Measurements from ENCODE around the gene CDH4. TPM values are rescaled to one million over a fixed set of nuclear protein-coding genes. Genes with fewer than 3 reads are reported as not detected.

Gene CDH4
- total RNA-seq, 2 donors from 2014 or later: 0.05 to 2.2 TPM

DNA sequence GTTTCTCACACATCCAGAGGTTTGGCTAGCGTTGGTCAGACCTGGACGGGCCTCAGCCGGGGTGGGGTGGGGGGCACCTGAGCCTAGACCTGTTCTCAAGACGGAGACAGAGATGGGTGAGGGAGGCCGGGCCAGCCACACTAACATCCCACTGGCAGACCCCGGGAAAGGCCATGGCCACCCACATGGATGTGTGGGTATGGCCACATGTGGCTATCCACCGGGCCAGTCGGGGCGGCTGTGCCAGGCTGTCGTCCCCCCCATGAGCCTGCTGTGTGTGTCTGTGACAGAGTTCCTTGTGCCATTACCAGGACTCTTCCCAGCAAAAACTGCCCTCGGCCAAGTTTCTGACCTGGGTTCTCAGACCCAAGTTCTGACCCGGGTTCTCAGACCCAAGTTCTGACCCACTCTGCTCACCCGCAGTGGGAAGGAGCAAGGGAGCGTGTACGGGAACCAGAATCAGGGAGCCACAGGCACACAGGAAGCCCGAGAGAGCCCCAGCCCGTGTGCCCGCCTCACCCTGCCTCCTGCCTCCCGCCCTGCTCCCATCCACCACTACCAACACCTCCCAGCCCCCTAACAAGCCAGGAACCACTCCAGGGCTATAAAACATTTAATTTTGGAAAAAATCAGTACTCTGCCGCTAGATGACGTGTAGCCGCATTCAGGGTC is 558.1 kb downstream of the CDH4 start:
- Histone ChIP-seq H3K27ac (no peak overlapping the region), H3K9me3 (no peaks in the 10 kb centered on the region), H3K4me3 (no peak overlapping the region), H3K4me1 (replicated peaks) (no peaks in the 10 kb centered on the region), H3K27me3 (replicated peaks; ENCODE audit: insufficient read depth) (no peaks in the 10 kb centered on the region), H3K36me3 (no peaks in the 10 kb centered on the region)
- no peak for DNase-seq (ENCODE audit: low spot score)
- intact Hi-C loops (cut with DNase I): no loop called here
- 92% methylated on average over 22 of the region's 22 CpGs for WGBS
- TF ChIP-seq POLR2A (IDR thresholded peaks at IDR 0.05) (no peak), POLR2AphosphoS5 (IDR thresholded peaks at IDR 0.05) (no peak)
- TF ChIP-seq, protein P1, sequence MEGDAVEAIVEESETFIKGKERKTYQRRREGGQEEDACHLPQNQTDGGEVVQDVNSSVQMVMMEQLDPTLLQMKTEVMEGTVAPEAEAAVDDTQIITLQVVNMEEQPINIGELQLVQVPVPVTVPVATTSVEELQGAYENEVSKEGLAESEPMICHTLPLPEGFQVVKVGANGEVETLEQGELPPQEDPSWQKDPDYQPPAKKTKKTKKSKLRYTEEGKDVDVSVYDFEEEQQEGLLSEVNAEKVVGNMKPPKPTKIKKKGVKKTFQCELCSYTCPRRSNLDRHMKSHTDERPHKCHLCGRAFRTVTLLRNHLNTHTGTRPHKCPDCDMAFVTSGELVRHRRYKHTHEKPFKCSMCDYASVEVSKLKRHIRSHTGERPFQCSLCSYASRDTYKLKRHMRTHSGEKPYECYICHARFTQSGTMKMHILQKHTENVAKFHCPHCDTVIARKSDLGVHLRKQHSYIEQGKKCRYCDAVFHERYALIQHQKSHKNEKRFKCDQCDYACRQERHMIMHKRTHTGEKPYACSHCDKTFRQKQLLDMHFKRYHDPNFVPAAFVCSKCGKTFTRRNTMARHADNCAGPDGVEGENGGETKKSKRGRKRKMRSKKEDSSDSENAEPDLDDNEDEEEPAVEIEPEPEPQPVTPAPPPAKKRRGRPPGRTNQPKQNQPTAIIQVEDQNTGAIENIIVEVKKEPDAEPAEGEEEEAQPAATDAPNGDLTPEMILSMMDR (IDR thresholded peaks at IDR 0.05): no peak

DNA sequence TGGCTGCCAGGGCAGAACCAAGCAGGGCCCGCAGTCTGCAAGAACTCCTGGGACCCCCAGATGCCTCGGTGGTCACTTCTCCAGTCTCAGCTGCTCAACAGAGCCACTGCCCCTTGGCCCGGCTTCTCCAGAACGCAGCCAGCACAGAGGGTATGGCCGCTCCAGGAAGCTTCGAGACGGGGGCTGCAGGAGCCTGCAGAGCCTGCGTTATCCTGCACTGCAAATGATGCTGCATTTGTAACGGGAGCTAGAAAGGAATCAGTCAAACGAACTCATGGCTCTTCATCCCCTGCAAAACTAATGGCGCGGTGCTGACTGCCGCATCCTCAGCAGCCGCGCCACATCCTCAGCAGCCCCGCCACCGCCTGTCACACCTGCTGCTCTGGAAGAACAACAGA is 558.7 kb downstream of the CDH4 start:
- DNase-seq (ENCODE audit: low spot score): no peak
- no peaks in the 10 kb centered on the region for H3K9me3 ChIP-seq
- H3K27ac ChIP-seq: no peak overlapping the region
- intact Hi-C loops (cut with DNase I): no loop called here
- no peaks in the 10 kb centered on the region for H3K27me3 ChIP-seq (replicated peaks; ENCODE audit: insufficient read depth)
- H3K4me3 ChIP-seq: no peak overlapping the region
- 91% methylated on average over 17 of the region's 17 CpGs for WGBS
- H3K36me3 ChIP-seq: no peaks in the 10 kb centered on the region
- H3K4me1 ChIP-seq (replicated peaks): no peaks in the 10 kb centered on the region
- TF ChIP-seq, protein P1 (IDR thresholded peaks at IDR 0.05): no peak
- TF ChIP-seq POLR2AphosphoS5 (IDR thresholded peaks at IDR 0.05) (no peak), POLR2A (IDR thresholded peaks at IDR 0.05) (no peak)

DNA sequence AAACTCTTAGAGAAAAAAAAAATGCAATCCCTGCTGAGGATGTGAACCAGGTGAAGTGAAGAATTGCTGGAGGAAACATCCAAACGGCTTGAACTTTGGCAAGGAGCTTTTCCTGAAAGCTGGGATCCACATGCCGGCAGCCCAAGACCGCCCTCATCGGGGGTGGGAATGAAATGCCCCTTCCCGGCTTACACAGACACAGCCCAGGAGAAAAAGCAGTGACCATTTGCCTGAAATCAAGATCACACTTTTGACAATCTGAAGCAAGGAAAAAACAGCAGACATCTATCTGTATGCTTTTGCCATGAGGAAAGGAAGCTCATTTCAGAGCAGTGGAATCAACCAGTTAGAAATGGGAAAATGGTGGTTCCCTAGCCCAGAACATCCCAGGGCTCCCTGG is 559.1 kb downstream of the CDH4 start:
- Histone ChIP-seq H3K27me3 (replicated peaks; ENCODE audit: insufficient read depth) (no peaks in the 10 kb centered on the region), H3K27ac (no peak overlapping the region), H3K4me3 (no peak overlapping the region), H3K9me3 (no peaks in the 10 kb centered on the region), H3K4me1 (replicated peaks) (no peaks in the 10 kb centered on the region), H3K36me3 (no peaks in the 10 kb centered on the region)
- intact Hi-C loops (cut with DNase I): no loop called here
- DNase-seq (ENCODE audit: low spot score): no peak
- TF ChIP-seq POLR2AphosphoS5 (IDR thresholded peaks at IDR 0.05): no peak
- TF ChIP-seq POLR2A (IDR thresholded peaks at IDR 0.05): no peak
- TF ChIP-seq, protein P1 (IDR thresholded peaks at IDR 0.05): no peak
- 62% methylated on average over 5 of the region's 5 CpGs for WGBS

DNA sequence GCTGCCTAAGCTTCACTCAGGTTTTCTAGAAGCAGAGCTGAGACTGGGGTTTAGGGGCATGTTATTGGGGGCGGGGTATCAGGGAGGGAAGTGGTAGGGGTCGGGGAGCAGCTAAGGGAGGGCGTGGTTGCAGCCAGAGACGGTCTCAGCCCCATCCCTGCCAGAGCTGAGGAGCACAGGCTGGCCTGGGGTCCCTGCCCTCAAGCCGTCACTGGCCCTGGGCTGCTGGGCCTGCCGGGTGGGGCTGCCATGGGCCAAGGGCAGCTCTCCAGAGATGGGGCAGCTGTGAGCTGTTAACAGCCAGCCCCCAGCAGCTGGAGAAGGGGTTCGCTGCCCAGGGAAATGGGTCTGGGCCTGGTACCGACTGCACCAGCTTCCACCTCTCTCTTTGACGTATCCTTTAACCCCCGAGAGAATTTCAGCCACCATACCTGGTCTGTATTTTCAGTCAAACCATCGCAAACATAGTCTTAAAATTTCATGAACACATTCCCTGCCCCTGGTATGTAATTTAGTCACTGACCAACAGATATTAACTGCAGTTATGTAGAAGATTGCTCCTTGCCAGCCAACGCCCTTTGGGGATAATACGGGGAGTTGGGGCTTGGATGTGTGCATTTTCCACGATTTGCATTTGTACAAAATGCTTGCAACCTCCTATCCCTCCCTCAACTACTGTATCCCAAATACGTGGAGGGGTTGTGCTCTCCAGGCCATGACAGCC is 560.2 kb downstream of the CDH4 start:
- Histone ChIP-seq H3K27me3 (replicated peaks; ENCODE audit: insufficient read depth) (no peaks in the 10 kb centered on the region), H3K9me3 (no peaks in the 10 kb centered on the region), H3K27ac (no peak overlapping the region), H3K36me3 (no peaks in the 10 kb centered on the region), H3K4me3 (no peak overlapping the region), H3K4me1 (replicated peaks) (no peaks in the 10 kb centered on the region)
- WGBS: 80% methylated on average over 14 of the region's 15 CpGs
- intact Hi-C loops (cut with DNase I): no loop called here
- TF ChIP-seq, protein P1 (IDR thresholded peaks at IDR 0.05): no peak
- TF ChIP-seq POLR2A (IDR thresholded peaks at IDR 0.05): no peak
- TF ChIP-seq POLR2AphosphoS5 (IDR thresholded peaks at IDR 0.05): no peak
- no peak for DNase-seq (ENCODE audit: low spot score)

Measured in prostate gland (tissue), 2 donors.